HEK293T (cell line): ENCODE data around the gene SRBD1.

Source experiments
- CTCF ChIA-PET: fragments of 350-600 bp; formaldehyde crosslinking; extraction: SDS; loops from one replicate; lab custom pipeline; 2021; ENCODE audit warnings: antibody characterized with exemption, inconsistent platforms; lab: Yijun Ruan, JAX
- POLR2A ChIA-PET: fragments of 350-600 bp; formaldehyde crosslinking; extraction: SDS; loops from one replicate; lab custom pipeline; 2020; ENCODE audit warnings: antibody characterized with exemption, inconsistent platforms; lab: Yijun Ruan, JAX
- DNase-seq: peaks from one replicate; pipeline ENCODE4 v3.0.0; 2012; ENCODE audit warnings: mixed read lengths; ENCODE audit errors: extremely low spot score
- ARNT ChIP-seq: fragments of 450-650 bp; IDR thresholded peaks from 2 replicates; pipeline ENCODE4 v1.6.1; 2017; ENCODE audit warnings: mild to moderate bottlenecking
- BHLHE40 ChIP-seq: fragments of 450-650 bp; IDR thresholded peaks from 2 replicates; pipeline ENCODE4 v1.6.1; 2016; ENCODE audit warnings: mild to moderate bottlenecking, moderate library complexity, borderline replicate concordance
- CTBP1 ChIP-seq: fragments of 450-650 bp; IDR thresholded peaks from 2 replicates; pipeline ENCODE4 v1.6.1; 2016; ENCODE audit warnings: borderline replicate concordance
- ELF4 ChIP-seq: fragments of 450-650 bp; IDR thresholded peaks from 2 replicates; pipeline ENCODE4 v1.6.1; 2017; ENCODE audit warnings: antibody characterized with exemption
- FOXA1 ChIP-seq: fragments of 450-650 bp; IDR thresholded peaks from 2 replicates; pipeline ENCODE4 v1.6.1; 2016; ENCODE audit warnings: mild to moderate bottlenecking
- FOXK2 ChIP-seq: fragments of 450-650 bp; IDR thresholded peaks from 2 replicates; pipeline ENCODE4 v1.6.1; 2016; ENCODE audit warnings: mild to moderate bottlenecking
- FOXM1 ChIP-seq: fragments of 450-650 bp; IDR thresholded peaks from 2 replicates; pipeline ENCODE4 v1.6.1; 2017; ENCODE audit warnings: mild to moderate bottlenecking, borderline replicate concordance
- HDGF ChIP-seq: fragments of 450-650 bp; IDR thresholded peaks from 2 replicates; pipeline ENCODE4 v1.6.1; 2017; ENCODE audit warnings: antibody characterized with exemption, borderline replicate concordance
- L3MBTL2 ChIP-seq: fragments of 450-650 bp; conservative IDR thresholded peaks from 2 replicates; pipeline ENCODE4 v1.6.1; 2016; ENCODE audit warnings: mild to moderate bottlenecking
- LEF1 ChIP-seq: fragments of 450-650 bp; IDR thresholded peaks from 2 replicates; pipeline ENCODE4 v1.6.1; 2017; ENCODE audit warnings: mild to moderate bottlenecking, borderline replicate concordance
- NFRKB ChIP-seq: fragments of 450-650 bp; IDR thresholded peaks from 2 replicates; pipeline ENCODE4 v1.6.1; 2016; ENCODE audit warnings: mild to moderate bottlenecking, moderate library complexity
- SP1 ChIP-seq: fragments of 450-650 bp; IDR thresholded peaks from 2 replicates; pipeline ENCODE4 v1.6.1; 2017
- SUZ12 ChIP-seq: fragments of 450-650 bp; IDR thresholded peaks from 2 replicates; pipeline ENCODE4 v1.6.1; 2016; ENCODE audit warnings: mild to moderate bottlenecking
- TARDBP ChIP-seq: fragments of 450-650 bp; IDR thresholded peaks from 2 replicates; pipeline ENCODE4 v1.6.1; 2016
- ZNF384 ChIP-seq: fragments of 450-650 bp; IDR thresholded peaks from 2 replicates; pipeline ENCODE4 v1.6.1; 2016
- TF ChIP-seq, protein P1 (sequence below): fragments of 450-650 bp; IDR thresholded peaks from 2 replicates; pipeline ENCODE4 v1.6.1; 2016

Gene SRBD1

DNA sequence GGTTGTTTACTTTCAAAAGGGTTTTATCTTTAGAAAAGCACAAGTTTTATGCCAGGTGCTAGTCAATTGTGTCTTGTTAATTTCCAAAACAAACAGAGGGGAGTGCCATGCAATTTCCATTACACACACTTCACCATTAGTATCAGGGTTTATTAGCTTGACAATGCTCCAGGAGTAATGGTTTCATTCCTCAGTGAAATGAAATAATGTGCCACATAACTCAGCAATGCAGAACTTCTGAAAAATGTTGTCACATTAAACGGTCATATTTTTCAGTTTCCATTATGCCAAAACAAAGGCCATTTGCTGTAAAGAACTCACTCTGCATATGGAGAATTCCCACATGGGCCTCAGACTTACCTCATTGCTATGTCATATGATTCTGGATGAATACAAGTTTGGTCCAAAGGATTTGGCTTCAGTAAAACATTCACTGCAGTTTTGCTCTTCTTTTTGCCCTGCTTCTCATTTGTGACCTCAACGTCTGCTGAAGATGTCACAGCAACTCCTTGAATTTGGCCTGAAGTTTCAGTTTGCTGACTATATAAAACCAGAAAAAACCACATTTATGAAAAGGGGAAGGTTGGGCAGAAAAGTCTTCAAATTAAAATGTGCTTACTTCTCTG is 198.2 kb downstream of the SRBD1 start:
- DNase-seq: no peak
- TF ChIP-seq SP1 (no peak), TARDBP (no peak), SUZ12 (no peak), ARNT (no peak), HDGF (no peak), LEF1 (no peak), FOXK2 (no peak), ELF4 (no peak), CTBP1 (no peak), L3MBTL2 (no peak), NFRKB (no peak), BHLHE40 (no peak), ZNF384 (no peak), FOXM1 (no peak), FOXA1 (no peak)
- TF ChIP-seq, protein P1, sequence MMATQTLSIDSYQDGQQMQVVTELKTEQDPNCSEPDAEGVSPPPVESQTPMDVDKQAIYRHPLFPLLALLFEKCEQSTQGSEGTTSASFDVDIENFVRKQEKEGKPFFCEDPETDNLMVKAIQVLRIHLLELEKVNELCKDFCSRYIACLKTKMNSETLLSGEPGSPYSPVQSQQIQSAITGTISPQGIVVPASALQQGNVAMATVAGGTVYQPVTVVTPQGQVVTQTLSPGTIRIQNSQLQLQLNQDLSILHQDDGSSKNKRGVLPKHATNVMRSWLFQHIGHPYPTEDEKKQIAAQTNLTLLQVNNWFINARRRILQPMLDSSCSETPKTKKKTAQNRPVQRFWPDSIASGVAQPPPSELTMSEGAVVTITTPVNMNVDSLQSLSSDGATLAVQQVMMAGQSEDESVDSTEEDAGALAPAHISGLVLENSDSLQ: no peak
- ChIA-PET POLR2A (no interaction called here), CTCF (no interaction called here)

DNA sequence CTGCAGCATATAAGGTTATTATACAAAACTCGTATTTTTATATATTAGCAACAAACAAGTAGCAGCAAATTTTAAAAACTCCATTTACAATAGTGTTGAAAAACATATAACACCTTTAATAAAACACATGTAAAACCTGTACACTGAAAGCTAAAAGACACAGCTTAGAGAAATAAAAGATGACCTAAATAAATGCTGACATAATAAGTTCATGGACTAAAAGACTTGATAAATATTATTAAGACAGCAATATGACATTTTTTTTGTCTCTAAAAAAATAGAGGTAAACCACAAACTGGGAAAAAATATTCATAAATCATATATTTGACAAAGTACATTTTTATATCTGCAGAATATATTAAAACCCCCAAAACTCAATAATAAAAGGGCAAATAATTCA is 201.4 kb downstream of the SRBD1 start:
- POLR2A ChIA-PET: no interaction called here
- CTCF ChIA-PET: no interaction called here
- DNase-seq: no peak
- TF ChIP-seq L3MBTL2 (no peak), ELF4 (no peak), ARNT (no peak), TARDBP (no peak)

DNA sequence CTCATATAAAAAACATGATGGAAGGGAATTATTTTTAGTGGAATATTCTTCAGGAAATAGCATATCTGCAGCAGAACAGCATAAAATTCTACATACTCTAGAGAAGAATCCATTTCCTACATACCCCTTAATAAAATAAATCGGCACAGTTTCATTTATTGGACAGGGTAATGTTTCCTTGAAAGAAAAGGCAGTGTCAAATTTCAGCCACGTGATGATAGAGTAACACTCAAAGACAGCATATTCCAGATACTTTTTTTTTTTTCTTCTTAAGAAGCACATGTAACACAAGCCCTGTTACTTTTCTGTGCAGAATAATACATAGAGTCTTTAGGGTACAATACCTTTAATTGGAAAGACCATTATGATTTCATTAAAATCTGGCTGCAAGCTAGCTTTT is 204.4 kb downstream of the SRBD1 start:
- DNase-seq: no peak
- CTCF ChIA-PET: no interaction called here
- TF ChIP-seq ZNF384: peak; percentile 10; the same call in 1 of the 2 replicates
- TF ChIP-seq FOXK2: no peak
- POLR2A ChIA-PET: no interaction called here

DNA sequence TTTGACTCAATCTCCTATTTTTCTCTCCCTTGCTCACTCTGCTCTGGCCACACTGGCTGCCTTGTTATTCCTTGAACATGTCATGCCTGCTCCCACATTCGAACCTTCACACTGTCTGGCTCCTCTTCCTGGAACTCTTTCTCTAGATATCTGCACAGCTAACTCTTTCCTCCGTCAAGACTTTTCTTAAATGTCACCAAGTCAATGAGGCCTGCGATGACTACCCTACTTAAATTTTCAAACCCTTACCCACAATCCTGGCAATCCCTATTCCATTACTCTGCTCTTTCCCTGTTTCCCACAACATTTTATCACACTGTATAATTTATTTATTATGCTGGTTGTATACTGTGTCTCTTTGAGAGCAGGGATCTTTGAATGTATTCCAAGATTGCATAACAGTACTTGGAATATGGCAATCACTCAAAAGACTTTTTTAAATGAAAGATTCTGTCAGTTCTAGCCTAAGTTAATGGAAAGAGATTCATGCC is 206.2 kb downstream of the SRBD1 start:
- POLR2A ChIA-PET: no interaction called here
- CTCF ChIA-PET: interaction anchor here (0.5 kb wide), 1 partner anchor 169 kb away, joined by 3 read pairs; no protein-coding TSS in a partner anchor
- TF ChIP-seq SP1 (no peak), LEF1 (no peak), BHLHE40 (no peak), CTBP1 (no peak), ELF4 (no peak), HDGF (no peak), ARNT (no peak), SUZ12 (no peak), NFRKB (no peak), FOXA1 (no peak), TARDBP (no peak), L3MBTL2 (no peak), FOXM1 (no peak)
- TF ChIP-seq, protein P1: no peak
- no peak for DNase-seq

DNA sequence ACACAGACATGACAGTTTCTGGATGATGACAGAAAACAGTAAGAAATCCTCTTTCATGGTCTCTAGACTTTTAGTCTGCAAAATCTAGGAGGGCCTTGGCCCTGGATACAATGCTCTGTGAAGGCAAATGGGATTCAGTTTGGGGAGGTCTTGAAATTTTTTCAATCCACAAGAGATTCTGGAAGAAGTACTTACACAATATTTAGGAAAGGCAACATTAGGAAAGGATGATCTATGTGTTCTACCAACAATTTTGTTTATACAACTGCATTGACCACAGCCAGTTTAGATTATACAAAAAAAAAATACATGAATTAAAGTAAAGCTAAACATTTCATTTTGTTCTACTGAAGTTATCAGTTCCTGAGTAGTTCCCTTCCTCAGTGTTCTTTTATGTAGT is 208.0 kb downstream of the SRBD1 start:
- TF ChIP-seq LEF1 (no peak), ELF4 (no peak), BHLHE40 (no peak), FOXM1 (no peak)
- DNase-seq: no peak
- POLR2A ChIA-PET: interaction anchor here (1.0 kb wide), 1 partner anchor 9 kb away, joined by 3 read pairs; no protein-coding TSS in a partner anchor
- CTCF ChIA-PET: no interaction called here

DNA sequence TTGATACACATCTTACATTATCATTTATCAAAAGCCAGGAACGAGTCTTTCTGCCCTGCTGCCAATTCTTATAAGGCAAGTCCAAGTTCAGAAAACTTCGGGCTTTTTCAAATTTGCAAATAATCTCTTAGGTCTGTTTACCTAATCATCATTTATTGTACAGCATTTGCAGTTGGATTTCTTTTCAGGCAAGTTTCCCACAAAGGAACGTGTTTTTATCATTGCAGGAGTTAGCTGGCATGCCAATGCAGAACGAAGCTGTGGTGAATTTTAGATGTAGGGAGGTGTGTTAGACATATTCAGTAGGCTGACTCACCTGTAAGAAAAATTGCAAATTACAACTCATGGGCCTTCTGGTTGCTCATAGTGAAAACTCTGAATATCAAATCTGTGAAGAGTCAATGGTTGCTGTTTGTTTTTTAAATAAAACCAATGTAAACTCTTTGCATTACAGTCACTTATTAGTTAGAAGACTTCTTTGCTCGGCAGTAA is 209.6 kb downstream of the SRBD1 start:
- POLR2A ChIA-PET: no interaction called here
- CTCF ChIA-PET: interaction anchor here (0.6 kb wide), 1 partner anchor 183 kb away, joined by 4 read pairs; no protein-coding TSS in a partner anchor
- DNase-seq: no peak
- TF ChIP-seq CTBP1 (no peak), L3MBTL2 (no peak)

DNA sequence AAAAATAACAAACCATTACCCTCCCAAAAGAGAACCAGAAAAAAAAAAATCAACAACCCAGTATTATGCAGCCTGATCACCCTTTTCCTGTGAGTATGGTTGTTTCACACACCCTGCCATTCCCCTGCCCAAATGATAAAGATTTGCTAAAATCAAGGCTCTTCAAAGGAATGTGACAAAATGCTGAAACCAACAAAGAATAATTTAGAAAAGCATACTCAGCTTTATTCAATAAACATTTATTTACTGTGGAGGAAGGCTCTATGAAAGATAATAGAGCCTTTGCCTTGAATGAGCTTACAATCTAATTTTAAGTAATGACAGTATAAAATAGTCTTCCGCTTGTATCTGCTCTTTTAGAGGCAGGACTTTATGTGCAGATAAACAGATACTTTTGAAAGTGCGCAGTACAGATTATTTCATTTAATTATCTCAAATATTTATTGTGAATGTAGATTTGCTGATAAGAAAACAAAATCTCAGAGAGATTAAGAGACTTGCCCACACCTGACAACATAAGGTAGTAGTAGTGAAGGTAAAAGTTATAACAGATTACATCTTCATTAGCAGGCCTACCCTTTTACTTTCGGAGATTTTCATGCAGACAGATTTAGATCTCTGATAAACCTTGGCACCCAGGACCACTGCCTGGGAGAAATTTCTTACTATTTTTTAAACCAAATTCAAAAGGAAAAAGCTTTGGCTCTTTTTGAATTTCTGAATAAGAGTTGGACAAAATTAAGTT is 211.9 kb downstream of the SRBD1 start:
- TF ChIP-seq ZNF384: no peak
- TF ChIP-seq HDGF: no peak
- no peak for DNase-seq
- POLR2A ChIA-PET: no interaction called here
- CTCF ChIA-PET: no interaction called here
